Esophagus squamous epithelium (tissue), 5 donors: ENCODE data around the gene IER2. TPM values are rescaled to one million over a fixed set of nuclear protein-coding genes. Genes with fewer than 3 reads are reported as not detected.

Source experiments
- DNase-seq: peaks from one replicate; lab custom pipeline; 2025; lab: John Stamatoyannopoulos, UW
- H3K27ac ChIP-seq, 4 donors: fragments of 200-600 bp; sonication (generic); one replicate each; pipeline ENCODE4 v1.5.1; 2016 to 2019; ENCODE audit warnings: mild to moderate bottlenecking in 1 of 4
- H3K27me3 ChIP-seq, 4 donors: fragments of 200-600 bp; sonication (generic); 1 replicate in 3 of 4; 2 replicates in 1 of 4; pipeline versions ENCODE4 v1.5.1 to v1.6.0; 2017 to 2021; ENCODE audit warnings: antibody characterized with exemption in 1 of 4
- H3K36me3 ChIP-seq, 3 donors: fragments of 200-600 bp; sonication (generic); one replicate each; pipeline ENCODE4 v1.5.1; 2016 to 2019
- H3K4me1 ChIP-seq, 3 donors: fragments of 200-600 bp; sonication (generic); one replicate each; pipeline ENCODE4 v1.5.1; 2017 to 2019
- H3K4me3 ChIP-seq, 4 donors: fragments of 200-600 bp; sonication (generic); 1 replicate in 3 of 4; 2 replicates in 1 of 4; pipeline ENCODE4 v1.5.1; 2016 to 2019; ENCODE audit warnings: mild to moderate bottlenecking in 2 of 4, moderate library complexity in 1 of 4
- H3K9me3 ChIP-seq, 3 donors: fragments of 200-600 bp; sonication (generic); one replicate each; pipeline ENCODE4 v1.5.1; 2016 to 2019
- POLR2A ChIP-seq, 4 donors: fragments of 450-650 bp; IDR thresholded peaks; one replicate each; pipeline ENCODE4 v1.6.1; 2017; ENCODE audit warnings: antibody characterized with exemption in 4 of 4, mild to moderate bottlenecking in 4 of 4, moderate library complexity in 3 of 4
- WGBS, 2 donors: methylation state at CpG; one replicate each; pipeline ENCODE4 v1.1.5; 2018; 5-methylcytosine and 5-hydroxymethylcytosine counted together
- intact Hi-C: fragments of 100-400 bp; cut with DNase I; formaldehyde crosslinking; loops from one replicate; pipeline ENCODE4 v1.15.0; 2022
- total RNA-seq, 4 donors: library from RNA; depleted of rRNA; stranded (reverse); fragments of >200 nt; gene quantifications; one replicate each; pipeline ENCODE4 v1.1.0, GENCODE V29; 2016
- TF ChIP-seq, protein P1 (sequence below), 6 experiments: fragments of 450-650 bp in 4 of 6; fragments of 200-600 bp in 2 of 6; sonication (generic) in 2 of 6; IDR thresholded peaks; one replicate each; pipeline ENCODE4 v1.5.1; 2016 to 2019; ENCODE audit warnings: antibody characterized with exemption in 6 of 6, mild to moderate bottlenecking in 4 of 6, moderate library complexity in 4 of 6
- donor health status: DM: yes; HTN: yes; CAD: no.

Gene IER2
- total RNA-seq, 4 donors from 2014 or later, result 46.5 to 118 (median 76.9) TPM

- Histone ChIP-seq H3K9me3 (no peaks in the 10 kb centered on the region), H3K4me1 (peaks cover 48 to 79% (median 49%) of the 10 kb centered on the region in 3 donors), H3K27me3 (no peaks in the 10 kb centered on the region), H3K27ac (peak overlapping the region in 3 of 4 donors; percentile 3 to 52 (median 46)), H3K4me3 (no peak overlapping the region), H3K36me3 (no peaks in the 10 kb centered on the region)
- DNase-seq, result no peak
- TF ChIP-seq POLR2A (IDR thresholded peaks at IDR 0.05), result no peak
- TF ChIP-seq, protein P1, sequence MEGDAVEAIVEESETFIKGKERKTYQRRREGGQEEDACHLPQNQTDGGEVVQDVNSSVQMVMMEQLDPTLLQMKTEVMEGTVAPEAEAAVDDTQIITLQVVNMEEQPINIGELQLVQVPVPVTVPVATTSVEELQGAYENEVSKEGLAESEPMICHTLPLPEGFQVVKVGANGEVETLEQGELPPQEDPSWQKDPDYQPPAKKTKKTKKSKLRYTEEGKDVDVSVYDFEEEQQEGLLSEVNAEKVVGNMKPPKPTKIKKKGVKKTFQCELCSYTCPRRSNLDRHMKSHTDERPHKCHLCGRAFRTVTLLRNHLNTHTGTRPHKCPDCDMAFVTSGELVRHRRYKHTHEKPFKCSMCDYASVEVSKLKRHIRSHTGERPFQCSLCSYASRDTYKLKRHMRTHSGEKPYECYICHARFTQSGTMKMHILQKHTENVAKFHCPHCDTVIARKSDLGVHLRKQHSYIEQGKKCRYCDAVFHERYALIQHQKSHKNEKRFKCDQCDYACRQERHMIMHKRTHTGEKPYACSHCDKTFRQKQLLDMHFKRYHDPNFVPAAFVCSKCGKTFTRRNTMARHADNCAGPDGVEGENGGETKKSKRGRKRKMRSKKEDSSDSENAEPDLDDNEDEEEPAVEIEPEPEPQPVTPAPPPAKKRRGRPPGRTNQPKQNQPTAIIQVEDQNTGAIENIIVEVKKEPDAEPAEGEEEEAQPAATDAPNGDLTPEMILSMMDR (IDR thresholded peaks at IDR 0.05), result no peak
- intact Hi-C loops, result loop anchor here (10.0 kb wide), 1 partner anchor 844 kb away; the partner anchor contains the start of gene RFX1
- 25 to 40% methylated on average over 1 of the region's 1 CpG for WGBS, 2 donors
Observed at GRCh38 chr19:13160557-13160956, 10.3 kb downstream of the IER2 start.

- DNase-seq, result peak; percentile 79
- Histone ChIP-seq H3K9me3 (no peaks in the 10 kb centered on the region), H3K27ac (peak overlapping the region; percentile 92 to 97 (median 96)), H3K4me1 (peaks cover 50 to 80% (median 66%) of the 10 kb centered on the region in 3 donors), H3K27me3 (no peaks in the 10 kb centered on the region), H3K36me3 (no peaks in the 10 kb centered on the region), H3K4me3 (peak overlapping the region; percentile 23 to 60 (median 38))
- TF ChIP-seq, protein P1 (IDR thresholded peaks at IDR 0.05), result no peak
- peak in 2 of 4 donors; percentile 49 to 71 for TF ChIP-seq POLR2A (IDR thresholded peaks at IDR 0.05)
- 3 to 4% methylated on average over 6 to 8 of the region's 58 CpGs for WGBS, 2 donors
- intact Hi-C loops, result loop anchor here (10.0 kb wide), 1 partner anchor 842 kb away; the partner anchor contains the start of gene RFX1
Observed at GRCh38 chr19:13162724-13163608, 12.8 kb downstream of the IER2 start.

GRCh38 chr19:13163609-13164342, 13.6 kb downstream of the IER2 start:
- Histone ChIP-seq H3K4me3 (peak overlapping the region; percentile 23 to 60 (median 38)), H3K27ac (peak overlapping the region; percentile 92 to 97 (median 96)), H3K36me3 (no peaks in the 10 kb centered on the region), H3K27me3 (no peaks in the 10 kb centered on the region), H3K4me1 (peaks cover 56 to 88% (median 71%) of the 10 kb centered on the region in 3 donors), H3K9me3 (no peaks in the 10 kb centered on the region)
- DNase-seq, result no peak
- 0 to 7% methylated on average over 1 to 7 of the region's 20 CpGs for WGBS, 2 donors
- intact Hi-C loops, result loop anchor here (10.0 kb wide), 1 partner anchor 841 kb away; the partner anchor contains the start of gene RFX1
- TF ChIP-seq, protein P1 (IDR thresholded peaks at IDR 0.05), result no peak
- TF ChIP-seq POLR2A (IDR thresholded peaks at IDR 0.05), result peak in 2 of 4 donors; percentile 24 to 54

DNA sequence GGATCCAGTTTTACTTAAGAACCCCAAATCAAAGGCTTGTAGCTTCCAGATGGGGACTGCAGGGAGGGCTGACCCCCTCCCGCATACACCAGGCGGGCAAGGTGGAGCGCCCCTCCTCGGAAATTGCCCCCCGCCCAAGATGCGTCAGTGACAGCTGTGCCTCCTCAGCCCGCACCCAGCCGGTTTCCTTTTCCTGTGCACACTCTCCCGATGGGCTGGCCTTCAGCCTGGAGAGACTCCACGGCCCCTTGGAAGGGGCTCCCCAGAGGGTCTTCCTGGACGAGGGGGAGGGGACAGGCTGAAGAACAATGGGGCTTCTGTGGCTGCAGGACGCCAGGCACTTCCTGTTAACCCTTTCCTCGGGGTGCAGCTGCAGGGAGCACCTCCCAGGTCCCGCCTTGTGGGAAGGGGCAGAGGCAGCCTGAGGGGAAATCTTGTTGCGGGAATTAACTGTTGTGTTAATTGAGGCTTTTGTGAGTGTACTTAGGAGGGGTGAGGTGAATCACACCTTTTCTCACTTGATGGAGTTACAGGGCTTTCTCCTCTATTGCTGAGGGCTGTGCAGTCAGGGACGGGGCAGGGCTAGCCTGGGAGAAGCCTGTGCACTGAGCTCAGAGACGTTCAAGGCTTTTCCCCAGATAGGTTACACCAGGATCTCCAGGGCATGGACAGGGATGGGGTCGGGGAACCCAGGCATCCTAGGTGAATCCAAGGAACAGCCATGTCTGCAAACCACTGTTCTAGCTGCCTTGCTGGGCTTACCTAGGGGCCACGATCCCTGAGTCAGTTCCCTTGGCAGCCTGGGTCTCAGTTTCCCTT, 14.3 kb downstream of the IER2 start:
- no peak for DNase-seq
- WGBS, 2 donors, result 12% methylated on average over 6 of the region's 19 CpGs; no CpG with 5 or more reads in 1 of the 2 donors

More for the DNA sequence above, 14.3 kb downstream of the IER2 start:
- H3K4me3 ChIP-seq, result peak overlapping the region; percentile 15 to 60 (median 38)
- peak overlapping the region; percentile 92 to 97 (median 96) for H3K27ac ChIP-seq
- TF ChIP-seq POLR2A (IDR thresholded peaks at IDR 0.05), result peak in 1 of 4 donors; percentile 24
- TF ChIP-seq, protein P1 (IDR thresholded peaks at IDR 0.05), result no peak
- no peaks in the 10 kb centered on the region for H3K27me3 ChIP-seq
- no peaks in the 10 kb centered on the region for H3K9me3 ChIP-seq
- no peaks in the 10 kb centered on the region for H3K36me3 ChIP-seq
- intact Hi-C loops, result loop anchor here (10.0 kb wide), 1 partner anchor 840 kb away; the partner anchor contains the start of gene RFX1
- peaks cover 57 to 96% (median 79%) of the 10 kb centered on the region in 3 donors for H3K4me1 ChIP-seq
